ENCODE results near the gene PTPRE.
A peak's percentile ranks its signal among the peaks of the same experiment; 100 is the strongest.

GRCh38 chr10:128069351-128070051 is 162.6 kb downstream of the PTPRE start:
- TF ChIP-seq POLR2AphosphoS5 (IDR thresholded peaks at IDR 0.05; ENCODE audit: low read depth, low read length) (no peak), POLR2A (IDR thresholded peaks at IDR 0.05; ENCODE audit: borderline replicate concordance, extremely low read depth, insufficient read depth, insufficient read length) (no peak), CTCF (IDR thresholded peaks at IDR 0.05 in 2 of 3, conservative IDR thresholded peaks at IDR 0.05 in 1 of 3; ENCODE audit: borderline replicate concordance in 1 of 3, insufficient read depth in 1 of 3, low read depth in 2 of 3, low read length in 2 of 3) (peak; percentile 73 to 95 (median 91)), ZBTB33 (IDR thresholded peaks at IDR 0.05; ENCODE audit: extremely low read depth, insufficient replicate concordance, low read length) (no peak), EZH2 (IDR thresholded peaks at IDR 0.05) (no peak), SIN3A (IDR thresholded peaks at IDR 0.05; ENCODE audit: low read depth) (no peak), ZNF274 (IDR thresholded peaks at IDR 0.05; ENCODE audit: low read depth, low read length) (no peak), EZH2phosphoT487 (IDR thresholded peaks at IDR 0.05; ENCODE audit: borderline replicate concordance) (no peak)

Data from HCT116 (cell line).